OCI-LY3 (cell line): Measurements from ENCODE around the gene MAP4K3.

Experiments used
- H2AFZ ChIP-seq: fragments of 200-600, 300-600 bp; shearing (Covaris generic); 2 replicates; pipeline ENCODE4 v1.6.0; 2014; ENCODE audit warnings: antibody characterized with exemption, low read depth, low read length
- H3K27ac ChIP-seq: fragments of 200-600, 300-600 bp; sonication (generic); 2 replicates; pipeline ENCODE4 v1.5.1; 2014; ENCODE audit warnings: mild to moderate bottlenecking, low read length, moderate library complexity, mixed read lengths
- H3K27me3 ChIP-seq: fragments of 200-600, 300-600 bp; sonication (generic); 2 replicates; pipeline ENCODE4 v1.6.1; 2014; ENCODE audit warnings: low read depth, low read length, mixed read lengths
- H3K36me3 ChIP-seq: fragments of 200-600, 300-600 bp; sonication (generic); replicated peaks from 2 replicates; pipeline ENCODE3; 2014; ENCODE audit warnings: low read depth, low read length, mixed read lengths
- H3K4me1 ChIP-seq: fragments of 300-600, 200-600 bp; sonication (generic); 2 replicates; pipeline ENCODE4 v1.6.1; 2014; ENCODE audit warnings: low read length, mixed read lengths
- H3K4me2 ChIP-seq: fragments of 200-600, 300-600 bp; sonication (generic); 2 replicates; pipeline ENCODE4 v1.6.1; 2014; ENCODE audit warnings: low read length, mixed read lengths
- H3K4me3 ChIP-seq: fragments of 300-600, 200-600 bp; sonication (generic); 2 replicates; pipeline ENCODE4 v1.5.1; 2014; ENCODE audit warnings: antibody characterized with exemption, mild to moderate bottlenecking, low read length, moderate library complexity
- H3K79me2 ChIP-seq: fragments of 300-600, 200-600 bp; shearing (Covaris generic); 2 replicates; pipeline ENCODE4 v1.6.1; 2014; ENCODE audit warnings: mild to moderate bottlenecking, low read length, mixed read lengths
- H3K9ac ChIP-seq: fragments of 300-600, 200-600 bp; shearing (Covaris generic); 2 replicates; pipeline ENCODE4 v1.6.0; 2014; ENCODE audit warnings: mild to moderate bottlenecking, low read length, moderate library complexity
- H3K9me3 ChIP-seq: fragments of 200-600, 300-600 bp; shearing (Covaris generic); 2 replicates; pipeline ENCODE4 v1.6.1; 2014; ENCODE audit warnings: low read length, mixed read lengths; ENCODE audit not compliant: insufficient read depth
- H4K20me1 ChIP-seq: fragments of 200-600, 300-600 bp; sonication (generic); 2 replicates; pipeline ENCODE4 v1.6.1; 2016; ENCODE audit warnings: low read length, mixed read lengths; ENCODE audit not compliant: insufficient read depth
- CTCF ChIP-seq: fragments of 200-600, 300-600 bp; sonication (generic); IDR thresholded peaks from 2 replicates; pipeline ENCODE4 v1.5.1; 2014; ENCODE audit warnings: antibody characterized with exemption, low read length, low read depth
- EZH2phosphoT487 ChIP-seq: fragments of 200-600 bp; shearing (Covaris generic); IDR thresholded peaks from 2 replicates; pipeline ENCODE4 v1.6.1; 2018; ENCODE audit warnings: antibody characterized with exemption, mixed run types, low read depth

Gene MAP4K3

GRCh38 chr2:39431592-39432316 lies 5.3 kb downstream of the MAP4K3 start:
- H4K20me1 ChIP-seq: no peaks in the 10 kb centered on the region
- no peak overlapping the region for H3K9ac ChIP-seq
- H3K36me3 ChIP-seq: no peaks in the 10 kb centered on the region
- no peaks in the 10 kb centered on the region for H3K27me3 ChIP-seq
- no peak overlapping the region for H3K4me2 ChIP-seq
- TF ChIP-seq CTCF (no peak), EZH2phosphoT487 (no peak)
- no peaks in the 10 kb centered on the region for H3K9me3 ChIP-seq
- peaks cover 8% of the 10 kb centered on the region; the same call in 1 of the 2 replicates for H3K79me2 ChIP-seq
- H3K4me3 ChIP-seq: no peak overlapping the region
- H2AFZ ChIP-seq: no peak overlapping the region
- peaks cover 11% of the 10 kb centered on the region for H3K4me1 ChIP-seq
- H3K27ac ChIP-seq: no peak overlapping the region

DNA sequence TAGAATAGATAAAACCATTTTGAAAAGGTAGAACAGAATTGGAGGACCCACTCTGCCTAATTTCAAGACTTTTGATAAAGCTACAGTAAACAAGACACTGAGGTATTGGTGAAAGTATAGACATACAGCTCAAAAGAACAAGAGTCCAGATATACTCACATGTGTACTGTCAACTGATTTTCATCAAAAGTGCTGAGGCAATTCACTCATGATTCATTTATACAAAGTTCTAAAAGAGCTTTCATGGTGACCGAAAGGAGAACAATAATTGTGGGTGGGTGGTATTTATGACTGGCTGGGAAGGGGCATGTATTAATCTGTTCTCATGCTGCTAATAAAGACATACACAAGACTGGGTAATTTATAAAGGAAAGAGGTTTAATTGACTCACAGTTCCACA lies 7.3 kb downstream of the MAP4K3 start:
- Histone ChIP-seq H4K20me1 (no peaks in the 10 kb centered on the region), H3K79me2 (peaks cover 5% of the 10 kb centered on the region; the same call in 1 of the 2 replicates), H2AFZ (no peak overlapping the region), H3K4me2 (no peak overlapping the region), H3K27me3 (no peaks in the 10 kb centered on the region), H3K36me3 (no peaks in the 10 kb centered on the region), H3K4me1 (no peaks in the 10 kb centered on the region), H3K27ac (no peak overlapping the region), H3K9ac (no peak overlapping the region), H3K4me3 (no peak overlapping the region), H3K9me3 (no peaks in the 10 kb centered on the region)
- no peak for TF ChIP-seq CTCF
- no peak for TF ChIP-seq EZH2phosphoT487

DNA sequence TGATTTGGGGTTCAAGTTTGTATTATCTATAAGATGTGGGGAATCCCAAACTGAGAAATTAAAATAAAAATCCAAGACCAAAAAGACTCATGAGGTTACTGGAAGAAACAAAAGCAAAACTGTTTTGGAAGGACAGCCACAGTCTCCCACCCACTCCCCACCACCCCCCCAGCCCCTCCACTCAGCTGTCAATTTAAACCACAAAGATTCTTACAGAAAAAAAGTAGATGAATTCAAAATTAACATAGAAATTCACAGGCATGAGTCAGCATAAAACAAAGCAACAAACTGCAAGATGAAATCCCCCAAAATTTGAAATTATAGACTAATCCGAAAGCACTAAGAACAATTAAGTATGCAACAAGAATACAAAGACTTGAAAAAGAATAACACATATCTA lies 12.1 kb downstream of the MAP4K3 start:
- Histone ChIP-seq H3K4me3 (no peak overlapping the region), H3K4me1 (no peaks in the 10 kb centered on the region), H4K20me1 (no peaks in the 10 kb centered on the region), H3K79me2 (peaks cover 4% of the 10 kb centered on the region; the same call in 1 of the 2 replicates), H3K36me3 (no peaks in the 10 kb centered on the region), H3K27ac (no peak overlapping the region), H3K9me3 (no peaks in the 10 kb centered on the region), H3K4me2 (no peak overlapping the region), H2AFZ (no peak overlapping the region), H3K27me3 (no peaks in the 10 kb centered on the region), H3K9ac (no peak overlapping the region)
- TF ChIP-seq EZH2phosphoT487 (no peak), CTCF (no peak)

- Histone ChIP-seq H3K36me3 (no peaks in the 10 kb centered on the region), H3K79me2 (peaks cover 4% of the 10 kb centered on the region; the same call in 1 of the 2 replicates), H2AFZ (no peak overlapping the region), H3K4me3 (no peak overlapping the region), H3K9me3 (no peaks in the 10 kb centered on the region), H4K20me1 (no peaks in the 10 kb centered on the region), H3K4me2 (no peak overlapping the region), H3K4me1 (no peaks in the 10 kb centered on the region), H3K27me3 (no peaks in the 10 kb centered on the region), H3K9ac (no peak overlapping the region), H3K27ac (no peak overlapping the region)
- TF ChIP-seq EZH2phosphoT487: no peak
- TF ChIP-seq CTCF: no peak
These were observed 14.4 kb downstream of the MAP4K3 start for GRCh38 chr2:39422700-39423099.
